ENCODE results near the gene ANKS1A. TPM values are rescaled to one million over a fixed set of nuclear protein-coding genes. Genes with fewer than 3 reads are reported as not detected.

The ANKS1A gene
- total and polyA plus RNA-seq, 2 experiments from 2014 or later = 3.2 to 4.4 TPM

DNA sequence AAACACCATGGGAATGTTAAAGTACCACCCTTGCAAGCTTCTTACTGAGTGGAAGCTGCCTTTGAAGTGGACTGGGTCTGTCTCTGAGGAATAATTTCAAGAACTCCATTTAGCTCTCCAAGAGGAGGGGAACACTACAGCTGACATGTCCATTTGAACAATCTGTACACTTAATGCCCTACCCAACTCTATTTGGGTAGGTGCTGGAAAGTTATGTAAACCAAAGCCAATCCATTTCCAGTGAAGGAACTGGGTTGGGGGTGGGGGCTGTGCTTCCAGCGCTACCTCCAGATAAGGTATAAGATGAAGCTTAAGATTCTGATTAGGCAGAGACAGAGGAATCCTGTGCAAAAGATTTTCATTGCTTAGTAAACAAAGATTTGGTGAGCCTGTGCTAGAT, 130.1 kb downstream of the ANKS1A start:
- WGBS, 2 experiments (ENCODE audit: low coverage in 1 of 2, low lambda C conversion rate in 2 of 2, missing lambda C conversion rate in 2 of 2) = 96 to 100% methylated on average over 1 of the region's 1 CpG
- Histone ChIP-seq H3K27me3 (replicated peaks; ENCODE audit: insufficient read depth) (no peaks in the 10 kb centered on the region), H3K9me2 (ENCODE audit: insufficient read depth) (no peaks in the 10 kb centered on the region), H3F3A (ENCODE audit: insufficient read depth) (peaks cover 33% of the 10 kb centered on the region), H4K20me1 (ENCODE audit: insufficient read depth) (no peaks in the 10 kb centered on the region), H3K27ac (no peak overlapping the region), H3K36me3 (ENCODE audit: low read depth) (no peaks in the 10 kb centered on the region), H3K79me2 (ENCODE audit: insufficient read depth) (no peaks in the 10 kb centered on the region), H3K9ac (no peak overlapping the region), H3K4me1 (ENCODE audit: insufficient read depth) (peaks cover 45% of the 10 kb centered on the region), H2AFZ (no peak overlapping the region), H3K9me3 (ENCODE audit: low read depth) (no peaks in the 10 kb centered on the region), H3K4me3 (no peak overlapping the region), H3K4me2 (ENCODE audit: unreplicated experiment) (no peak overlapping the region)
- DNase-seq = no peak
- in situ Hi-C loops (cut with MboI) = no loop called here
- no peak for TF ChIP-seq EZH2phosphoT487 (IDR thresholded peaks at IDR 0.05; ENCODE audit: insufficient read depth, low read depth)
- no peak for TF ChIP-seq EZH2 (IDR thresholded peaks at IDR 0.05; ENCODE audit: insufficient read depth, poor library complexity, severe bottlenecking)

GRCh38 chr6:35019831-35020230, 130.8 kb downstream of the ANKS1A start:
- no peaks in the 10 kb centered on the region for H3K9me3 ChIP-seq (ENCODE audit: low read depth)
- H3K4me1 ChIP-seq (ENCODE audit: insufficient read depth) = peaks cover 46% of the 10 kb centered on the region
- no peaks in the 10 kb centered on the region for H4K20me1 ChIP-seq (ENCODE audit: insufficient read depth)
- H3K79me2 ChIP-seq (ENCODE audit: insufficient read depth) = no peaks in the 10 kb centered on the region
- no peak overlapping the region for H2AFZ ChIP-seq
- H3K9me2 ChIP-seq (ENCODE audit: insufficient read depth) = no peaks in the 10 kb centered on the region
- peaks cover 32% of the 10 kb centered on the region for H3F3A ChIP-seq (ENCODE audit: insufficient read depth)
- no peaks in the 10 kb centered on the region for H3K27me3 ChIP-seq (replicated peaks; ENCODE audit: insufficient read depth)
- DNase-seq = no peak
- in situ Hi-C loops (cut with MboI) = no loop called here
- H3K27ac ChIP-seq = no peak overlapping the region
- TF ChIP-seq EZH2phosphoT487 (IDR thresholded peaks at IDR 0.05; ENCODE audit: insufficient read depth, low read depth) = no peak
- TF ChIP-seq EZH2 (IDR thresholded peaks at IDR 0.05; ENCODE audit: insufficient read depth, poor library complexity, severe bottlenecking) = no peak
- no peak overlapping the region for H3K4me3 ChIP-seq
- H3K9ac ChIP-seq = no peak overlapping the region
- no peaks in the 10 kb centered on the region for H3K36me3 ChIP-seq (ENCODE audit: low read depth)
- 94 to 97% methylated on average over 4 of the region's 4 CpGs for WGBS, 2 experiments (ENCODE audit: low coverage in 1 of 2, low lambda C conversion rate in 2 of 2, missing lambda C conversion rate in 2 of 2)
- no peak overlapping the region for H3K4me2 ChIP-seq (ENCODE audit: unreplicated experiment)

DNA sequence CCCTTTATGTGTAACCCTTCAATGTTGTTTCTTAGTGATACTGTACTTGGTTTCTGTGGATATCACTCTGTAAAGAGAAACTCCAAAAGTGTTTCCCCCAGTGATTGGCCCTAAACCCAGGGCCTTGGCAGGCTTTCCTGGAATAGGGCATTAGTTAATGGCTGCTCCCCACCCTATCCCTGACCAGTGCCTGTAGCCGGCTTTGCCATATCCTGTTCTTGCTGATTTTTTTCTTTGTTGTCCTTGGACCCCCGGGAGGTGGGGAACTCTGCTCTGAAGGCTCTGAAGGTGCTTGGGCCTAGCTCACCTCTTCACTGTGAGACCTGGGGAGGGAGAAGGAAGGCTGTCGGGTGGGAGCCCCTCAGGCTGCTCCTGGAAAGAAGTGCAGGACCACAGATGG, 131.9 kb downstream of the ANKS1A start:
- no peak overlapping the region for H2AFZ ChIP-seq
- no peaks in the 10 kb centered on the region for H3K79me2 ChIP-seq (ENCODE audit: insufficient read depth)
- no peak overlapping the region for H3K9ac ChIP-seq
- H3F3A ChIP-seq (ENCODE audit: insufficient read depth) = peaks cover 25% of the 10 kb centered on the region
- H3K9me2 ChIP-seq (ENCODE audit: insufficient read depth) = no peaks in the 10 kb centered on the region
- DNase-seq = no peak
- no peak for TF ChIP-seq EZH2phosphoT487 (IDR thresholded peaks at IDR 0.05; ENCODE audit: insufficient read depth, low read depth)
- no peak for TF ChIP-seq EZH2 (IDR thresholded peaks at IDR 0.05; ENCODE audit: insufficient read depth, poor library complexity, severe bottlenecking)
- no peak overlapping the region for H3K27ac ChIP-seq
- no peaks in the 10 kb centered on the region for H3K36me3 ChIP-seq (ENCODE audit: low read depth)
- in situ Hi-C loops (cut with MboI) = no loop called here
- H4K20me1 ChIP-seq (ENCODE audit: insufficient read depth) = no peaks in the 10 kb centered on the region
- H3K9me3 ChIP-seq (ENCODE audit: low read depth) = no peaks in the 10 kb centered on the region
- peaks cover 46% of the 10 kb centered on the region for H3K4me1 ChIP-seq (ENCODE audit: insufficient read depth)
- no peaks in the 10 kb centered on the region for H3K27me3 ChIP-seq (replicated peaks; ENCODE audit: insufficient read depth)
- H3K4me2 ChIP-seq (ENCODE audit: unreplicated experiment) = no peak overlapping the region
- H3K4me3 ChIP-seq = no peak overlapping the region
- WGBS, 2 experiments (ENCODE audit: low coverage in 1 of 2, low lambda C conversion rate in 2 of 2, missing lambda C conversion rate in 2 of 2) = 27 to 35% methylated on average over 3 of the region's 3 CpGs

GRCh38 chr6:35023091-35024000, 134.3 kb downstream of the ANKS1A start:
- in situ Hi-C loops (cut with MboI) = no loop called here
- H3K4me1 ChIP-seq (ENCODE audit: insufficient read depth) = peaks cover 35% of the 10 kb centered on the region
- H3K9ac ChIP-seq = no peak overlapping the region

More at GRCh38 chr6:35023091-35024000, 134.3 kb downstream of the ANKS1A start:
- no peaks in the 10 kb centered on the region for H3K36me3 ChIP-seq (ENCODE audit: low read depth)
- WGBS, 2 experiments (ENCODE audit: low coverage in 1 of 2, low lambda C conversion rate in 2 of 2, missing lambda C conversion rate in 2 of 2) = 66 to 75% methylated on average over 5 of the region's 5 CpGs
- no peaks in the 10 kb centered on the region for H4K20me1 ChIP-seq (ENCODE audit: insufficient read depth)
- no peak overlapping the region for H3K4me2 ChIP-seq (ENCODE audit: unreplicated experiment)
- H3F3A ChIP-seq (ENCODE audit: insufficient read depth) = peaks cover 23% of the 10 kb centered on the region
- no peak for DNase-seq
- H3K27me3 ChIP-seq (replicated peaks; ENCODE audit: insufficient read depth) = no peaks in the 10 kb centered on the region
- H3K9me2 ChIP-seq (ENCODE audit: insufficient read depth) = no peaks in the 10 kb centered on the region
- H3K79me2 ChIP-seq (ENCODE audit: insufficient read depth) = no peaks in the 10 kb centered on the region
- H3K27ac ChIP-seq = no peak overlapping the region
- H3K4me3 ChIP-seq = no peak overlapping the region
- no peaks in the 10 kb centered on the region for H3K9me3 ChIP-seq (ENCODE audit: low read depth)
- TF ChIP-seq EZH2phosphoT487 (IDR thresholded peaks at IDR 0.05; ENCODE audit: insufficient read depth, low read depth) (no peak), EZH2 (IDR thresholded peaks at IDR 0.05; ENCODE audit: insufficient read depth, poor library complexity, severe bottlenecking) (no peak)
- no peak overlapping the region for H2AFZ ChIP-seq
